K562 (cell line): ENCODE measurements around the gene SLC35D3. TPM values are rescaled to one million over a fixed set of nuclear protein-coding genes. Genes with fewer than 3 reads are reported as not detected.

Experiments
- EGR1 ChIP-seq: fragments of 450-650 bp; conservative IDR thresholded peaks from 2 replicates; pipeline ENCODE4 v1.6.1; 2017; ENCODE audit warnings: mild to moderate bottlenecking
- ILK ChIP-seq: fragments of 450-650 bp; IDR thresholded peaks from 2 replicates; pipeline ENCODE4 v1.6.1; 2016; ENCODE audit warnings: missing genetic modification characterization, low read depth, mild to moderate bottlenecking, missing compliant biosample characterization, moderate library complexity, borderline replicate concordance
- MGA ChIP-seq: fragments of 450-650 bp; IDR thresholded peaks from 2 replicates; pipeline ENCODE4 v1.6.1; 2016; ENCODE audit warnings: mild to moderate bottlenecking, moderate library complexity
- POLR2G ChIP-seq: fragments of 200-400 bp; formaldehyde crosslinking; IDR thresholded peaks from 2 replicates; pipeline ENCODE4 v1.6.1; 2017; ENCODE audit warnings: low read depth, mild to moderate bottlenecking, antibody characterized with exemption, low read length, moderate library complexity
- ZBTB2 ChIP-seq: fragments of 450-650 bp; IDR thresholded peaks from 2 replicates; pipeline ENCODE4 v1.6.1; 2016; ENCODE audit warnings: antibody characterized with exemption
- ZFP91 ChIP-seq: sonication (generic); formaldehyde crosslinking; IDR thresholded peaks from 2 replicates; pipeline ENCODE4 v1.8.0; 2022; ENCODE audit warnings: mild to moderate bottlenecking, missing genetic modification reagents
- ZNF398 ChIP-seq: fragments of 250-450 bp; sonication (Bioruptor Pico); IDR thresholded peaks from 2 replicates; pipeline ENCODE4 v1.8.0; 2021; ENCODE audit warnings: moderate library complexity, mild to moderate bottlenecking, inconsistent platforms
- ZNF57 ChIP-seq: fragments of 450-650 bp; formaldehyde crosslinking; IDR thresholded peaks from 2 replicates; pipeline ENCODE4 v1.4.0; 2020; ENCODE audit warnings: mild to moderate bottlenecking, moderate library complexity
- polyA plus RNA-seq, 8 experiments: library from polyadenylated mRNA; depleted of rRNA in 4 of 8; stranded (reverse) in 5 of 8; unstranded in 3 of 8; fragments of >200 nt; fragmentation: Nextera tagmentation in 2 of 8; fragmentation: Illumina TruSeq in 1 of 8; extraction: Ambion mirVana in 2 of 8; extraction: Trizol in 1 of 8; gene quantifications; 2 replicates each; pipeline versions ENCODE4 v1.2.1 to v1.2.3, GENCODE V29; 2011 to 2014; ENCODE audit warnings: inconsistent platforms in 1 of 8, missing spikeins in 1 of 8
- total RNA-seq, 7 experiments: library from RNA; depleted of rRNA in 6 of 7; stranded (reverse); fragments of >200 nt in 6 of 7; fragmentation: Illumina TruSeq in 2 of 7; extraction: Trizol in 2 of 7; gene quantifications; 2 replicates each; pipeline versions ENCODE4 v1.2.1 to v1.2.3, GENCODE V29; 2011 to 2021; ENCODE audit warnings: low replicate concordance in 1 of 7

Gene SLC35D3
- total and polyA plus RNA-seq, 9 of the 15 experiments (the other 6 are each of a cell fraction or from before 2014, with no cell fraction given): not detected

GRCh38 chr6:136923116-136923953 is 1.2 kb downstream of the SLC35D3 start (continued):
- TF ChIP-seq MGA: 0 out of 2 replicates have a peak, but pooled peaks have one; percentile 32
- no peak for TF ChIP-seq POLR2G
- no peak for TF ChIP-seq ILK (tag)
- no peak for TF ChIP-seq ZBTB2
- TF ChIP-seq ZNF398: no peak
- no peak for TF ChIP-seq ZNF57 (CRISPR knock-in tag)
- peak; percentile 14; the same call in 1 of the 2 replicates for TF ChIP-seq EGR1
- no peak for TF ChIP-seq ZFP91 (CRISPR knock-in tag)
